GM18861 (cell line): ENCODE data around the gene BTBD17.

Experiments used
- ATAC-seq: cut with Tn5 transposase; IDR thresholded peaks from one replicate; pipeline ENCODE4 v1.9.1; 2021; ENCODE audit not compliant: unreplicated experiment

Gene BTBD17

DNA sequence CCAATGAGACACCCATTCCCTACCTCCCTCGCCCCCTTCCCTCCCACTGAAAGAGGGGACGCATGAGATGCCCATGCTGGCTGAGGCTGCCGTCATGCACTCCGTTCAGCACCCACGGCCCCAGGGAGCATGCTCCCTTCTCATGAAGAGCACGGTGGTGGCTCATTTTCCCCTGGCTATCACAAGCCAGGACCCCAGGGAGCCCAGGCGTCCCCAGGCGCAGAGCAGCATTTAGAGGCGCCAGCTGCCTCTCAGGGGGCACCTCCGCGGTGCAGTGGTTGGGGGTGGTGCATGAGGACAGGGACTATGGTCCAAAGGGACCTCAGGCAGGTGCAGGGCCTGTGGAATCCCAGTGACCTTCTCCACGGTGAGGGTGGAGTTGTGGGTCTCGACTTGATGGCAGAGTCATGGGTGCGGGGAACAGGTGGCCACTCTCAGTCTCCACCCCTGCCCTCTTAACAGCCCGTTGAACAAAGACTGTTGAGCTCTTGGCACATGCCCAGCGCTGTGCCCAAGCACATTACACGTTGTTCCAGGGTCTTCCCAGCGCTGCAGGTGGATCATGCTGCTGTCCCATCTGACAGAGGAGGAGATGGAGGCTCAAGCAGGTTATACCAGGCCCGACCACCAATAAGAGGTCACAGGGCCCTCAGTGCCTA lies 22.0 kb downstream of the BTBD17 start:
- ATAC-seq, result no peak

DNA sequence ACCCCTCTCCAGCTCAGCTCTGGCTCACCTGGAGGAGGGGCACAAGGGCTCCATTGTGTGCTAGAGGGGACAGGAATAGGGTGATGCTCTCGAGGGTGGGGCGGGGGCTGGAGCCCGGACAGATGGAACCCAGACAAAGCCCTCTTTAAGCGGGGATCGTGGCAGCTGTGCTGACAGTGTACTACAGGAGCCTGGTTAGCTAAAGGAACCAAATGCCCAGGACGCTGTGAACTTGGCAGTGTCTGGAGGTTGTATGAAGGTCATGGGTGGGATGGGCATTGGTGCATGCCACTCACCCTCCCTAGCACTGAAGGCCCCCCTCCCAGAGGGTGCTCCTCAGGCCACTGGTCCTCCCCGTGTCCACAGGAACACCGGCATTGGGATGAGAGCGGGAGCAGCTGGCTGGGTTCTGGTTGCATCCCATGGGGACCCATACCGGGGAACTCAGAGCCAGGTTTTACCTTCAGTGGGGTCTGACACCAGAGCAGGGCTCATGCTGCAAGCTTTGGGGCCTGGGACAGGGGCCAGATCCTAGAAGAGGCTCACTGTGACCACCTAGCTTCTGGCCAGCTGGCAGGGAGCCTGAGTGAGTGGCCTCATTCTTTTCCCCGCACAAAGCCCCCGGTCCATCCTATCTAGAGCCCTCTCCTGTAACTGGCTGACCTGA lies 23.7 kb downstream of the BTBD17 start:
- no peak for ATAC-seq

DNA sequence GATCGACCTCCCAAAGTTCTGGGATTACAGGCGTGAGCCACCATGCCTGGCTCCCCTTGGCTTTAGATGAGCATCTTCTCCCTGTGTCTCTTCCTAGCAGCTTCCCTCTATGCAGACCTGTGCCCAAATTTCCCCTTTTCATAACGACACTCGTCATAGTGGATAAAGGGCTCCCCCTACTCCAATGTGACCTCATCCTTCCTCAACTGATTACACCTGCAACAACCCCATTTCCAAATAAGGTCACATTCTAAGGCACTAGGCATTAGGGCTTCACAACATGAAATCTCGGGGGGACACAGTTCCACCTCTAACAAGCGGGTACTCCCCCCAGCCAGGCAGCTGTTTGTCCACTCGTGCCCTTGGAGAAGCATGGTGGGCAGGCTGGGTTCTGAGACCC lies 25.4 kb downstream of the BTBD17 start:
- ATAC-seq, result no peak

DNA sequence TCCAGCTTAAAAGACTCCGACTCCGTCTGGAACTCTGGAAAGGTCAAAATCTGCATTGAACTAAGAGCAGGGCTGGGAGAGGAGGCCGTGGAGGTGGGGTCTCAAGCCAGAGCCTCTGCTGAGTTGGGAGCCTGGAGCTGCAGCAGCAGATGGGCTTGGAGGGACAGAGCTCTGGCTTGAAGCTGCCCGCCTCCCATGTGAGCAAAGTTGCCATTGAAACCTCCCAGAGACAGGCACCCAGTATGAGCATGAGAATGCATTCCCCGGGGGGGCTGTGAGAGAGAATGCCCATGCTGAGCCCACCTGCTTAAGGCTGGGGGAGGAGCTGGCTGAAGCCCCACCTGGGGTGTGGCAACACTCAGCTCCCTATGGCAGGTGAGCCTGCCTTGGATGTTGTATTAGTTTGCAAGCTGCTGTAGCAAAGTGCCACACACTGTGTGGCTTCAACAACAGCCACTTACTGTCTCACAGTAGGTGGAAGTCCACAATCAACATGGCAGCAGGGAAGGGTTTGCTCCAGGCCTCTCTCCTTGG lies 26.1 kb downstream of the BTBD17 start:
- no peak for ATAC-seq

DNA sequence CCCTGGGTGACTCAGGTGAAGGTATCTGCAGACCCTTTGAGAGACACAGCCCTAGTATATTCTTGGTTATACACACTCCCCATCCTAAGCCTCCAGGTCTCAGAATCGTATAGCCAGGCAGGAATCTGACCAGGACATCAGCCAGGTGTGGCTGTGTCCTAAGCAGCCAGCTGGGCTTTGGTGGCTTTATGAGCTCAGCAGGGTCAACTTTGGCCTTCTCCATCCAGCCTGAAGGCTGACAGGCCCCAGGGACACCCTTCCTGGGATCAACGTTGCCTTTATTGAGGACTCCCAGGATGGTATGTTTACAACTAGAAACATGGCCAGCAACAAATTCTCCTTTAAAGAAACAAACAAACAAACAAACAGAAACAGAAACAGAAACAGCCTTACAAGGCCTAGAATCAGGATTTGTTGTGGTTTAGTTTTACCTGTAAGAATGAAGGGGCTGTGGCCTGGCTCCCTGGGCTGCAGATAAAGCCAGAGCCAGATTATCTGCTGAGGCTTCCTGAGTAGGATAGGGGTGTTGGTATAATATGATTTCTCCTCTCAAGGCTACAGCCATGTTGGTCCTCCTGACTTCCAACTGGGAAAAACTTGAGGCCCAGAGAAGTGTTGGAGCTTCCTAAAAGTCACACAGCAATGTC lies 27.2 kb downstream of the BTBD17 start:
- no peak for ATAC-seq

DNA sequence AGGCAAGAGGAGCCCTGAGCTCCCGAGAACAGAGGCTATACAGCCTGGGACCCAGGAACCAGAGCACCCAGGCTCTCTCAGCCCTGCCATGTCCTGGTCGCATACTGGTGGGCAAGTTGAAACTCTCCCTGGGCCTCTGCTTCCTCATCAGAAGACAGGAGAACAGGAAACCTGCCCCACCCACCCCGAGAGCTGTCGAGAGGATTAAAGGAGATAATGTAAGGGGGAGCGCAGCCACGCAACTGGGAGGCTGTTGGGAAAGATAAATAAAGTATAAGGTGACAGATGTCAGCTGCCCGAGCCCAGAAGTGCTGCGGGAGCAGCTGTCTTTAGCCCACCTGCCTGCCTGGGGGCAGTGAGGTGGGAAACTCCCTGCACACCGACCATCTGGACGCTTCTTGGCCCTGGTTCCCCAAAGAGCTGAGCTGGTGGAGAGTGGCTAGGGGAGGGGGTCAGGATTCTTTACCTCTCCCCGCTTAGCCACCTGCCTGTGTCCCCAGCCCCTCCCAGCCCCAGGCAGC lies 28.8 kb downstream of the BTBD17 start:
- ATAC-seq, result no peak

DNA sequence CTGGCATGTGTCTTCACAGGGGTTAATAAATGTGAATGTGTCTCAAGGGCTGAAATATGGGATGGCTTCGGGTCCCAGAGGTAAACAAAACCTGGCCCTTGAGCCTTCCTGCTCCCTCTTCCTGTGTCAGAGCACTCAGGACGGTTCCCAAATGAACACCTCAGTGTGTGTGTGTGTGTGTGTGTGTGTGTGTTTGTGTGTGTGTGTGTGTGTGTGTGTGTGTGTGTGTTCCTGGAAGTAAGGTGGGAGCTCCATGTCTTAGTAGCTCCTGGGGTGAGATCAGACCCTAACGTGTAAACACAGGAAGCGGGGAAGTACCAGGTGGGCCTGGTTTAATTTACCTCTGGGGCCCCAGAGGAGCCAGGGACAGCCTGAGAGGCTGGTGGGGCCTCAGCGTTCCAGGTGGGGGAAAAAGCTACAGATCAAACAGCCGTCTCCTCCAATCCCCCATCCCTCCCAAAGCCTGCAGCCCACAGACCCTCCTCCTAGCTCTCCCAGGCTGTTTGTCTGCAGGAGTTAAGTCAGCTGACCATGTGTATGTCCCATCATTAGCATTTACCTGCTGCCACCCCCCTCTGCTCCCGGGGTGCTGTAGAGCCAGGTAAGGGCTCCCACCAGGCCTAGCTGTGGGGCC lies 29.5 kb downstream of the BTBD17 start:
- ATAC-seq, result no peak

DNA sequence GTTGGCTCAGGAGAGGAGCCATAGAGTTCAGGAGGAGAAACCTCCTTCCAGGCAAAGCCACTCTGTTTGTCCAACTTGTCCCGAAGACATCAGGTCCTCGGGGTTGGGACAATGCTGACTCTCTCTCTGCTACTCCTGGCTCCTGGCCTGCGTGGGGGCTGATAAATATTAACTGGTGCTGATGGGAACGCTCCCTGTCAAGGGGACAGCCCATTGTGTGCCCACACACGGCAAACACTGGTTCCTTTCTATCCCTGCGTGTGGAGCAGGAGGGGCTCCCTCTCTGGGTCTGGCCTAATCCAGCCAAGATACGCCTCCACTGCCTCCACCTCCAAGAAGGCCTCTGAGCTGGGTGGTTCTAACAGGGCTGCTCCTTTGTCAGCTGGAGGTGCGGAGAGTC lies 31.2 kb downstream of the BTBD17 start:
- ATAC-seq, result no peak

DNA sequence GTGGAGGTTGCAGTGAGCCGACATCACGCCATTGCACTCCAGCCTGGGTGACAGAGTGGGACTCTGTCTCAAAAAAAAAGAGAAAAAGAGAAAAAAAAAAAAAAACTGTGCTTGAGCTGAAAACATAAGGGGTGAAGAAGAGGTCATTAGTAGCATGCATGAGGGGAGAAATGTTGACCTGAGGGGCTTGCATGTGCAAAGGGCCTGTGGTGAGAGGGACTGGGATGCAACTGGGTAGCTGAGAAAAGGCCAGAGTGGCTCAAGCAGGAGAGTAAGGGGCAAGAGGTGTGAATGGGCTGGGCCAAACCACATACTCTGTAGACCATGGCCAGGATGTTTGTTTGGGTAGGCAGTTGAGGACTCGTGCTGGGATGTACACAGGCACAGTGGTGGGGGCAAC lies 32.3 kb downstream of the BTBD17 start:
- no peak for ATAC-seq

DNA sequence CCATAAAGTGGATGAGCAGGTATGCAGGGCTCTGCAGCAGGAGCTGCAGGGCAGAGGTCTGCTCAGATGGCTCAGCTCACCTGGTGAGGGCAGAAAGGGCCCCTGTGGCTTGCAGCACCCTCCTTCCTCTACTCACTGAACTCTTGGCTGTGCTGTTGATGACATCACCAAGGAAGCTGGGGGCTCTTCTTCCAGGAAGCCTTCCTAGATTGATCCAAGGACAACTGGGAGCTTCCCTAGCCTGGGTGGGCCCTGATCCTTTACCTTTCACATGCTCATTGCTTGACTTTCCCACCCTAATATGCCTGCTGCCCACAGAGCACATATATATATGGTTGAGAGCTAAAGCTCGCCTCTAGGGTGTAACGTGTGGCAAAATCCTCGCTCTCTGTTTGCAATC lies 33.2 kb downstream of the BTBD17 start:
- no peak for ATAC-seq

DNA sequence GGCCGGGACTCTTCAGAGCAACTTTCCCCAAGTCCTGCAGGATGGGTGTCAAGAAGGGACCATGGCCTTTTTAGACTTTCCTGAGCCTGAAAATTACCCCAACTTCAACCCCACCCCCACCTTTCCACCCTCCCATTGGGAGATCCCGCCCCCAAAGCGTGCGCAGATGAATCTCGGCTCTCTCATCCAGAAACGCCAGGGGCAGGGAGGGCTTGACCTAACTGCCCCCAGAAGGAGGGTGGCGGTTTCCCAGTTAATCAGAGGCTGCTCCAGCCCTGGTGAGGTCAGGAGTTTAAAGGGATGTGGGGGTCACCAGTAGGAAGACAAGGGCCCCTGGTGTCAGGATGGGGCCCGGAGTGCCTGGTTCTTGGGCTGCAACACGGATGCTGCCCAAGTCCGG lies 35.2 kb downstream of the BTBD17 start:
- ATAC-seq, result no peak

DNA sequence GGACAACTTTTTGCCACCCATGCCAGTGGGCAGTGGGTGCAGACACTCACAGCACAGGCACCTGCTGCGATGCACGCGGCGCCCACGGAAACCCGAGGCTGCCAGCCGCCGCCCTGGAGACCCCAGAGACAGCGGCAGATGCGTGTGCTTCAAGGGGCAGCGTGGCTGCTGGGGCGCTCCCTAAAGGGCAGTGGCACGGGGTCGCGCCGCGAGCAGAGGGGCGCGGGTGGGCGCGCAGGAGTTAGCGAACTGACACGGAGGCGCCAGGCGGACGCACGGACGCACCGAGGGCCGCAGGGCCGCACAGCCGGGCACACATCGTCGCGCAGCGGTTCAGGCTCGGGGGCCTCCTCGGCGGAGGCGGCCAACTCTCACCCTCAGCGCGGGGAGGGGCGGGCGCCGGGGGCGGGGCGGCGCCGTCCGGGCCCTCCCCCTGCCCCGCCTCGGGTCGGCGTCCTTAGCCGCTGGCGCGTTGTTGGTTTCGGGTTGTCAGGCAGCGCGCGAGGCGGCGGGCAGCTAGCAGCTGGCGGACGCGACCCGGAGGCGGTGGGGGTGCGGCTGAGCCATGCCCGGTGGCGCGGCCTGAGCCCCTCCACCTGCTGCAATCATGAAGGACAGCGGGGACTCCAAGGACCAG lies 35.8 kb downstream of the BTBD17 start, which contains the start of gene KIF19:
Gene KIF19 (plus strand): TSS at position 484 of the 637 bp plus-strand sequence. CDS start 124 bp downstream, at position 608.
- ATAC-seq, result no peak

DNA sequence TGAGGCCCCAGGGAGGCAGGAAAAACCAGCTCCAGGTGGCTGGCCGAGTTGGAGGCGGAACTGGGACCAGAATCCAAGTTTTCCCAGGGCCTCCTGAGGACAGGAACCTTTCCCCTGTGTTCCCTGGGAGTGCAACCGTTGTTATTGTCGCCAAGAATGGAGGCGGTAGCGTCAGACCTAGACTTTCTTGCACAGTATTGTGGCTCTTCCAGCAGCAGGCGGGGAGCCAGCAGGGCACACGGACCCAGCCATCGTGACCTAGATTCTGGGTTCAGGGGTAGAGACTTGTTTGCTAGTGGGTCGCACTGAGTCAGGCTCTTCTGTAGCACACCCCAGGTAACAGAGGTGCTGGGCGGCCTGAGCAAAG lies 36.3 kb downstream of the BTBD17 start:
- ATAC-seq, result no peak

DNA sequence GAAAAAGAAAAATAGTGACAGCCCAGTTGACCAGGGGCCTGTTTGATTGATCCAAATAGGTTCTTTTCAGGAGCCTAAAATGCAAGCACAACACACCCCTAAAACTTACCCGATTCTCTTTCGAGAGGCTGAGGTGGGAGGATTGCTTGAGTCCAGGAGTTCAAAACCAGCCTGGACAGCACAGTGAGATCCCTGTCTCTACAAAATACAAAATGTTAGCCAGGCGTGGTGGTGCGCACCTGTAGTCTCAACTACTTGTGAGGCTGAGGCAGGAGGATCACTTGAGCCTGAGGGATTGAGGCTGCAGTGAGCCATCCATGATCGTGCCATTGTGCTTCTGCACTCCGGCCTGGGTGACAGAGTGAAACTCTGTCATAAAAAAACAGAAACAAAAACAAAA lies 37.1 kb downstream of the BTBD17 start:
- no peak for ATAC-seq

DNA sequence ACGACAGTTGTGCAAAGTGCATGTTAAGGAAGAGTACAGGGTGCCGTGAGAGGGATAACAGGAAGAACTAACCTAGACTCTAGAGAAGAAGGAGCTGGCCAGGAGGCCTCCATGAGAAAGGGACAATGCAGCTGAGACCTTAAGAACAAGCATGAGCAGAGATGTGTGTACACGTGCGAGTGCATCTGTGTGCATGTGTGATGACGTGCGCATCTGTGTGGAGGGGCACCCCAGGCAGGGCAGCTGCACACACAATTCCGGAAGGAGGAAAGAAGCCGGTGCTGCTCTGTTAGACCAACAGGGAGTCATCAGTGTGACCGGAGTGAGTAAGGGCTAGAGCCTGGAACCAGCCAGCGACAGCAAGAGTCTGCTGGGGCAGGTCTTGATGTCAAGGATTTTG lies 43.3 kb downstream of the BTBD17 start:
- no peak for ATAC-seq

DNA sequence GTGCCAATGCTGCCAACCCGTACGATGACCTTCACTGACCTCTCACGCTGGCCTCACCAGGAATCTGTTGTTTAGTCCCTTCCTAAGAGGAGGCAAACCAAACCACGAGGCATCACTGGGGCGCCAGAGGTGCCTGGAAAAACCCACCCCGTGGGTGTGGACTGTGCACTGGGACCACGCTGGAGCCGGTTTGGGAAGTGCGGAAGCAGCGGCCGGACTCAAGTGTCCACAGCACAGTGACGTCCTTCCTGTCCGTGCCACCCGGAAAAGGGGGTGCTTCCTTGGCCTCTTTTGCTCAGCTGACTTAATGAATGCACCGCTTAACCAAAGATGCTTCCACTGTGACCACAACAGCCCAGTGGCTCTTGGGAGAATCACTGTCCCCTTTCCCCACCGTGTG lies 44.6 kb downstream of the BTBD17 start:
- no peak for ATAC-seq

DNA sequence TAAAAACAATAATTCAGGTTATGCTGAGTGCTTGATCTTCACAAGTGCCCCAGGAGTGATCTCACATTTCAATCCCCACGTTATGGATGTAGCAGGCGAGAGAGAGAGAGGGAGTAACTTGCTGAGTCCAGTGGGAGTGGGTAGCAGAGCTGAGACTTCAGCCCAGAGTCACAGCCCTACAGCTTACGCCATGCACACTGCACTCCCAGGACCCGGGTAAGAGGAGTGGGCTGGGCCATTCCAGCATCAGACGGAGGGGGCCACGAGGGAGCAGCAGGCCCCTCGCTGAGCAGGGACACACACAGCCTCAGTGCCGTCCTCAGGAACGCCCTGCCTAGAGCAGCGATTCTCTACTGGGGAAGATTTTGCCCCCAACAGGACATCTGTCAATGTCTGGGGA lies 45.4 kb downstream of the BTBD17 start:
- ATAC-seq, result no peak

DNA sequence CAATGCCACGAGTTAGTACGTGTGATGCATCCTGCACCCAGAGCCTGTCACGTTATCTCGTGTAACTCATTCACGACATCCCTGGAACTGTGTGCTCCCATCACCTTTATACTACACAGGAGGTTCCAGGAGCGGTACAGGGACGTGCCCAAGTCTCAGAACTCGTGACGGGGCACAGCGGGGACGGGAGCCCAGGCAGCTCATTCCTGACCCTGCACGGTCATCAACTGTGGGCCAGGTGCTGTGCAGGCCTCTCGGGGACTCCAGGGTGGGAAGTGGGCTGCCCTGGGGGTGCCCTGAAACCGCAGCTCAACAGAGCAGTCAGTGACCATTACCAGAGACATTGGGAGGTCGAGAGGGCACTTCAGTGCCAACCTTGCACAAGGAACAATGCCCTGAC lies 46.8 kb downstream of the BTBD17 start:
- no peak for ATAC-seq

DNA sequence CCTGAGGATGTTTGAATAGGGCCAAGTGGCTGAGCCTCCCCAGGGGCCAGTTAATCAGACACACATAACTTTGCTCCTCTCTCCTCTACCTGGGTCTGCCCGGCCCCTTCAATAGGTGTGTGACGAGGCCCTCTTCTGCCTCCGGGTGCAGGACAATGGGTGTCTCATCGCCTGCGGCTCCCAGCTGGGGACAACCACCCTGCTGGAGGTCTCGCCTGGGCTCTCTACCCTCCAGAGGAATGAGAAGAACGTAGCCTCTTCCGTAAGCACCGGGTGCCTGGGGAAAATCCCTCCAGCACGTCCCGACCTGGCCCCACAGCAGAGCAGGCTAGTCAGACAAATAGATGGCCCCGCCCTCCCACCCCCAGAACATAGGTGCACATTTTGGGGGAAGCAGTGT lies 51.8 kb downstream of the BTBD17 start:
- no peak for ATAC-seq

DNA sequence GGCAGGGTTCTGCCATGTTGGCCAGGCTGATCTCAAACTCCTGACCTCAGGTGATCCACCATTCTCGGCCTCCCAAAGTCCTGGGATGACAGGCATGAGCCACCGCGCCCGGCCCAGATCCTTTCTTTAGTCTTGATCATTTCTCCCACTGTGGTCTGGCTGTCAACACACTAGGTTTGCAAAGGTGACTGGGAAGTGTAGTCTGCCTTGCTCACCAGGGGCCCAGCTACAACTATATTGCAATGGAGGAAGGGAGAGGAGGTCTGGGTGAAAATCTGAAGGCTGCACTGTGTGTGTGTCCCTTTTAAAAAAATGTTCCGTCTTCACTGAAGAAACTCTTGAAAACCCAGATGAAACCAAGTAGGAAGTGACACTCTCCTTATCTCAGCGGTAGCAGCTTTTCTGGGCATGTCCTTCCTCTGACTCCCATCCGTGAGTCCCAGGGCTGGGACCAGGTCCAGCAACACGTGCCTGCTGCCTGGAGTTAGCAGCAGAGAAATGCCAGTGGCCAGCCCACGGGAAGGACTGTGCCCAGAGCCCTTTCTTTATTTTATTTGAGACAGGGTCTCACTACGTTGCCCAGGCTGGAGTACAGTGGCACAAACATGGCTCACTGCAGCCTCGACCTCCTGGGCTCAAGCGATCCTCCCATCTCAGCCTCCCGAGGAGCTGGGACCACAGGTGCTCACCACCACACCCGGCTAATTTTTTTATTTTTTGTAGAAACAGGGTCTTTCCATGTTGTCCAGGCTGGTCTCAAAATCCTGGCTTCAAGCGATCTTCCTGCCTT lies 53.5 kb downstream of the BTBD17 start:
- ATAC-seq, result no peak
